ENCODE data around the gene CWC22. TPM values are rescaled to one million over a fixed set of nuclear protein-coding genes. Genes with fewer than 3 reads are reported as not detected.

CWC22 gene
- total and polyA plus RNA-seq, 2 of the 13 experiments (the other 11 are each of a cell fraction or from before 2014, with no cell fraction given), result 5.7 to 29.2 TPM

DNA sequence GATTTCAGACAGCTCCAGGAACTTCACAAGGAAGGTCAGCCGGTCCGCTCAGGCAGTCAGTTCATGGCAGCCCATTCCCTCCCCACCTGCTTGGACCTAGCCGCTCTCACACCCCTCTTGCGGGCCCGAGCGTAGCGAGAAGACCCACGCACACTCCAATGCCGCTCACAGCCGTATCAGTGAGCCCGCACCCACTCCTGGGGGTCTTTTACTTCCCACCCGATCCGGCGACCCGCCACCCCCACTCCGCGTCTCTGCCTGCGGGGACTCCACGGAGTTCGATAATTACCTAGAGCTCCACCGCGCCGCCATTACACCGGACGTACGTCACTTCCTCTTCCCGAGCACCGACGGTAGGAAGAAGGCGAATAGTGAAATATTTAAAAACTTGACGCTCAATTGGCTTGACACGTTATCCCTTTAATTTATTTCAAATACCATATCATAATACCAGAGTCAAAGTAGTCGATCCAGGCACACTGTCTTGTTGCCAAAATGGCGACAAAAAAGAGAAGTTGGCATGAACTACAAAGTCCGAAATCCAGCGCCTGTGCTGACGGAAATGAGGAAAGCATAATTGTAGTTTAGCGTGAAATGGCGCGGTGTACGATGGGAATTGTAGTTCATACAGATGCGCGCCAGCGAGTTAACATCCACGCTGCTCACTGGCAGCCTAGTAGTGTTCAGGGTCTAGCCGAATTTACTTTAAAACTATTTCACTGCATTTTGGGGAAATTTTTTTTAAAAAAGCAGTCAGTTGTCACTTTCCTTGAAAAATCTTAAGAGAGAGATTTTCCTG, at the start of gene CWC22 (continued):
- TF ChIP-seq, protein P1, sequence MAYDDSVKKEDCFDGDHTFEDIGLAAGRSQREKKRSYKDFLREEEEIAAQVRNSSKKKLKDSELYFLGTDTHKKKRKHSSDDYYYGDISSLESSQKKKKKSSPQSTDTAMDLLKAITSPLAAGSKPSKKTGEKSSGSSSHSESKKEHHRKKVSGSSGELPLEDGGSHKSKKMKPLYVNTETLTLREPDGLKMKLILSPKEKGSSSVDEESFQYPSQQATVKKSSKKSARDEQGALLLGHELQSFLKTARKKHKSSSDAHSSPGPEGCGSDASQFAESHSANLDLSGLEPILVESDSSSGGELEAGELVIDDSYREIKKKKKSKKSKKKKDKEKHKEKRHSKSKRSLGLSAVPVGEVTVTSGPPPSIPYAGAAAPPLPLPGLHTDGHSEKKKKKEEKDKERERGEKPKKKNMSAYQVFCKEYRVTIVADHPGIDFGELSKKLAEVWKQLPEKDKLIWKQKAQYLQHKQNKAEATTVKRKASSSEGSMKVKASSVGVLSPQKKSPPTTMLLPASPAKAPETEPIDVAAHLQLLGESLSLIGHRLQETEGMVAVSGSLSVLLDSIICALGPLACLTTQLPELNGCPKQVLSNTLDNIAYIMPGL (CRISPR knock-in tag; IDR thresholded peaks at IDR 0.05; ENCODE audit: borderline replicate concordance in 1 of 2, low read depth in 1 of 2), result peak; percentile 89 to 91
- TF ChIP-seq SSRP1 (CRISPR knock-in tag; IDR thresholded peaks at IDR 0.05) (peak; percentile 92; the same call in 1 of the 2 replicates), GATAD2A (CRISPR knock-in tag; IDR thresholded peaks at IDR 0.05) (peak; percentile 71), NFE2L1 (CRISPR knock-in tag; IDR thresholded peaks at IDR 0.05; ENCODE audit: borderline replicate concordance) (no peak), ZNF501 (CRISPR knock-in tag; IDR thresholded peaks at IDR 0.05) (peak; percentile 99), POLR2A (IDR thresholded peaks at IDR 0.05; ENCODE audit: insufficient read depth in 1 of 2, low read depth in 2 of 2, low read length in 2 of 2) (peak; percentile 56 to 71; a peak in 3 of 4 replicates), ZNF678 (CRISPR knock-in tag; IDR thresholded peaks at IDR 0.05) (peak; percentile 75; the same call in 1 of the 2 replicates), POGZ (CRISPR knock-in tag; IDR thresholded peaks at IDR 0.05) (peak; percentile 83), CC2D1A (CRISPR knock-in tag; IDR thresholded peaks at IDR 0.05) (0 out of 2 replicates have a peak, but pooled peaks have one; percentile 61), ZNF101 (CRISPR knock-in tag; IDR thresholded peaks at IDR 0.05; ENCODE audit: borderline replicate concordance, low read depth) (no peak; the same call in 1 of the 2 replicates), ZNF674 (CRISPR knock-in tag; IDR thresholded peaks at IDR 0.05; ENCODE audit: low read depth) (no peak), CCAR2 (optimal IDR thresholded peaks at IDR 0.05; ENCODE audit: low read depth, low read length) (no peak), MYNN (CRISPR knock-in tag; IDR thresholded peaks at IDR 0.05; ENCODE audit: low read depth) (peak; percentile 47; the same call in 1 of the 2 replicates), ZNF792 (CRISPR knock-in tag; IDR thresholded peaks at IDR 0.05) (peak; percentile 83), NR2C2 (CRISPR knock-in tag; IDR thresholded peaks at IDR 0.05; ENCODE audit: borderline replicate concordance) (peak; percentile 86), KAT8 (CRISPR knock-in tag; IDR thresholded peaks at IDR 0.05) (peak; percentile 95), TAF1 (CRISPR knock-in tag; IDR thresholded peaks at IDR 0.05) (peak; percentile 93), CHCHD3 (CRISPR knock-in tag; IDR thresholded peaks at IDR 0.05) (peak; percentile 86; the same call in 1 of the 2 replicates), ZNF331 (CRISPR knock-in tag; IDR thresholded peaks at IDR 0.05) (peak; percentile 30; the same call in 1 of the 2 replicates), GABPB1 (CRISPR knock-in tag; IDR thresholded peaks at IDR 0.05) (peak; percentile 98)
- TF ChIP-seq, protein P2, sequence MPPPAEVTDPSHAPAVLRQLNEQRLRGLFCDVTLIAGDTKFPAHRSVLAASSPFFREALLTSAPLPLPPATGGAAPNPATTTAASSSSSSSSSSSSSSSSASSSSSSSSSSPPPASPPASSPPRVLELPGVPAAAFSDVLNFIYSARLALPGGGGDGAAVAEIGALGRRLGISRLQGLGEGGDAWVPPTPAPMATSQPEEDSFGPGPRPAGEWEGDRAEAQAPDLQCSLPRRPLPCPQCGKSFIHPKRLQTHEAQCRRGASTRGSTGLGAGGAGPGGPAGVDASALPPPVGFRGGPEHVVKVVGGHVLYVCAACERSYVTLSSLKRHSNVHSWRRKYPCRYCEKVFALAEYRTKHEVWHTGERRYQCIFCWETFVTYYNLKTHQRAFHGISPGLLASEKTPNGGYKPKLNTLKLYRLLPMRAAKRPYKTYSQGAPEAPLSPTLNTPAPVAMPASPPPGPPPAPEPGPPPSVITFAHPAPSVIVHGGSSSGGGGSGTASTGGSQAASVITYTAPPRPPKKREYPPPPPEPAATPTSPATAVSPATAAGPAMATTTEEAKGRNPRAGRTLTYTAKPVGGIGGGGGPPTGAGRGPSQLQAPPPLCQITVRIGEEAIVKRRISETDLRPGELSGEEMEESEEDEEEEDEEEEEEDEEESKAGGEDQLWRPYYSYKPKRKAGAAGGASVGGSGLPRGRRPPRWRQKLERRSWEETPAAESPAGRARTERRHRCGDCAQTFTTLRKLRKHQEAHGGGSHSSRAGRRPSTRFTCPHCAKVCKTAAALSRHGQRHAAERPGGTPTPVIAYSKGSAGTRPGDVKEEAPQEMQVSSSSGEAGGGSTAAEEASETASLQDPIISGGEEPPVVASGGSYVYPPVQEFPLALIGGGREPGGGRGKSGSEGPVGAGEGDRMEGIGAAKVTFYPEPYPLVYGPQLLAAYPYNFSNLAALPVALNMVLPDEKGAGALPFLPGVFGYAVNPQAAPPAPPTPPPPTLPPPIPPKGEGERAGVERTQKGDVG (CRISPR knock-in tag; IDR thresholded peaks at IDR 0.05; ENCODE audit: borderline replicate concordance), result peak; percentile 85; the same call in 1 of the 2 replicates
- TF ChIP-seq, protein P3, sequence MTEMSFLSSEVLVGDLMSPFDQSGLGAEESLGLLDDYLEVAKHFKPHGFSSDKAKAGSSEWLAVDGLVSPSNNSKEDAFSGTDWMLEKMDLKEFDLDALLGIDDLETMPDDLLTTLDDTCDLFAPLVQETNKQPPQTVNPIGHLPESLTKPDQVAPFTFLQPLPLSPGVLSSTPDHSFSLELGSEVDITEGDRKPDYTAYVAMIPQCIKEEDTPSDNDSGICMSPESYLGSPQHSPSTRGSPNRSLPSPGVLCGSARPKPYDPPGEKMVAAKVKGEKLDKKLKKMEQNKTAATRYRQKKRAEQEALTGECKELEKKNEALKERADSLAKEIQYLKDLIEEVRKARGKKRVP (CRISPR knock-in tag; IDR thresholded peaks at IDR 0.05), result peak in 1 of 2 experiments; percentile 67; a peak in 2 of 4 replicates
- TF ChIP-seq, protein P4, sequence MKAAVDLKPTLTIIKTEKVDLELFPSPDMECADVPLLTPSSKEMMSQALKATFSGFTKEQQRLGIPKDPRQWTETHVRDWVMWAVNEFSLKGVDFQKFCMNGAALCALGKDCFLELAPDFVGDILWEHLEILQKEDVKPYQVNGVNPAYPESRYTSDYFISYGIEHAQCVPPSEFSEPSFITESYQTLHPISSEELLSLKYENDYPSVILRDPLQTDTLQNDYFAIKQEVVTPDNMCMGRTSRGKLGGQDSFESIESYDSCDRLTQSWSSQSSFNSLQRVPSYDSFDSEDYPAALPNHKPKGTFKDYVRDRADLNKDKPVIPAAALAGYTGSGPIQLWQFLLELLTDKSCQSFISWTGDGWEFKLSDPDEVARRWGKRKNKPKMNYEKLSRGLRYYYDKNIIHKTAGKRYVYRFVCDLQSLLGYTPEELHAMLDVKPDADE (CRISPR knock-in tag; IDR thresholded peaks at IDR 0.05), result no peak
